Suprapubic skin (tissue), 4 donors: ENCODE data around the gene PASD1.

ENCODE experiments used
- CTCF ChIP-seq, 2 donors: fragments of 200-600 bp in 1 of 2; fragments of 450-650 bp in 1 of 2; sonication (generic) in 1 of 2; IDR thresholded peaks; one replicate each; pipeline ENCODE4 v1.5.1; 2016 to 2019; ENCODE audit warnings: antibody characterized with exemption in 2 of 2, mild to moderate bottlenecking in 1 of 2, moderate library complexity in 1 of 2
- EP300 ChIP-seq: sonication (generic); formaldehyde crosslinking; IDR thresholded peaks from one replicate; pipeline ENCODE4 v1.6.1; 2017; ENCODE audit warnings: antibody characterized with exemption
- POLR2A ChIP-seq, 2 donors: fragments of 450-650 bp; IDR thresholded peaks; one replicate each; pipeline ENCODE4 v1.6.1; 2017; ENCODE audit warnings: antibody characterized with exemption in 2 of 2, mild to moderate bottlenecking in 2 of 2, moderate library complexity in 2 of 2
- POLR2AphosphoS5 ChIP-seq, 3 donors: sonication (generic); formaldehyde crosslinking; IDR thresholded peaks; one replicate each; pipeline ENCODE4 v1.6.1; 2017; ENCODE audit warnings: antibody characterized with exemption in 3 of 3

GRCh38 chrX:151517421-151517820, 46.1 kb upstream of the PASD1 start:
- TF ChIP-seq POLR2AphosphoS5 (IDR thresholded peaks at IDR 0.05) (no peak), CTCF (IDR thresholded peaks at IDR 0.05) (no peak), POLR2A (IDR thresholded peaks at IDR 0.05) (no peak), EP300 (no peak)
